GM23338 (cell line): Measurements from ENCODE around the gene CASK. TPM values are rescaled to one million over a fixed set of nuclear protein-coding genes. Genes with fewer than 3 reads are reported as not detected.

Experiments
- ATAC-seq: fragments of 200-7000 bp; cut with Tn5 transposase; 3 replicates; pipeline ENCODE4 v1.9.1; 2020
- DNase-seq: peaks from one replicate; pipeline ENCODE4 v3.0.0-alpha.2; 2015; ENCODE audit warnings: low spot score
- H2AFZ ChIP-seq: fragments of 200-600 bp; sonication (generic); 2 replicates; pipeline ENCODE4 v1.8.0; 2016; ENCODE audit warnings: antibody characterized with exemption, mild to moderate bottlenecking, moderate library complexity
- H3F3A ChIP-seq: fragments of 200-600 bp; sonication (generic); replicated peaks from 2 replicates; pipeline ENCODE4 v1.8.0; 2017; ENCODE audit warnings: antibody characterized with exemption, mixed run types, low read depth
- H3K27ac ChIP-seq: fragments of 200-600 bp; sonication (generic); 2 replicates; pipeline ENCODE4 v1.6.1; 2016; ENCODE audit warnings: low read depth
- H3K27me3 ChIP-seq: fragments of 200-600 bp; sonication (generic); 2 replicates; pipeline ENCODE4 v1.8.0; 2016; ENCODE audit warnings: mild to moderate bottlenecking, mixed run types, moderate library complexity; ENCODE audit not compliant: insufficient read depth
- H3K36me3 ChIP-seq: fragments of 200-600 bp; sonication (generic); 2 replicates; pipeline ENCODE4 v1.8.0; 2016; ENCODE audit warnings: mild to moderate bottlenecking; ENCODE audit not compliant: insufficient read depth
- H3K4me1 ChIP-seq: fragments of 200-600 bp; sonication (generic); 2 replicates; pipeline ENCODE4 v1.8.0; 2016; ENCODE audit warnings: mild to moderate bottlenecking, moderate library complexity; ENCODE audit not compliant: insufficient read depth
- H3K4me2 ChIP-seq: fragments of 200-600 bp; sonication (generic); 2 replicates; pipeline ENCODE4 v1.7.1; 2017; ENCODE audit warnings: mixed run types
- H3K4me3 ChIP-seq: fragments of 200-600 bp; sonication (generic); 2 replicates; pipeline ENCODE4 v1.6.1; 2016; ENCODE audit warnings: mixed run types
- H3K79me2 ChIP-seq: fragments of 200-600 bp; sonication (generic); replicated peaks from 2 replicates; pipeline ENCODE4 v1.8.0; 2017; ENCODE audit warnings: mild to moderate bottlenecking; ENCODE audit not compliant: insufficient read depth
- H3K9me2 ChIP-seq: fragments of 200-600 bp; sonication (generic); 2 replicates; pipeline ENCODE4 v1.8.0; 2017; ENCODE audit not compliant: insufficient read depth
- H4K20me1 ChIP-seq: fragments of 200-600 bp; sonication (generic); replicated peaks from 2 replicates; pipeline ENCODE4 v1.8.0; 2017; ENCODE audit warnings: mild to moderate bottlenecking; ENCODE audit not compliant: insufficient read depth
- H3K27ac Mint-ChIP-seq: 2 replicates; pipeline ENCODE4 v1.8.0; 2020; ENCODE audit warnings: inconsistent platforms, mild to moderate bottlenecking, moderate library complexity, mixed read lengths
- H3K27me3 Mint-ChIP-seq: 3 replicates; pipeline ENCODE4 v1.8.0; 2022; ENCODE audit warnings: low read depth, mild to moderate bottlenecking, moderate library complexity, mixed read lengths, inconsistent platforms; ENCODE audit not compliant: insufficient read depth, poor library complexity
- H3K36me3 Mint-ChIP-seq: 3 replicates; pipeline ENCODE4 v1.8.0; 2021; ENCODE audit warnings: low read depth, mild to moderate bottlenecking, inconsistent platforms, moderate library complexity, mixed read lengths
- H3K4me1 Mint-ChIP-seq: 3 replicates; pipeline ENCODE4 v1.8.0; 2020; ENCODE audit warnings: mild to moderate bottlenecking, inconsistent platforms, mixed read lengths
- H3K4me3 Mint-ChIP-seq: 3 replicates; pipeline ENCODE4 v1.8.0; 2021; ENCODE audit warnings: moderate library complexity, mild to moderate bottlenecking, inconsistent platforms, mixed read lengths
- H3K9me3 Mint-ChIP-seq: 3 replicates; pipeline ENCODE4 v1.8.0; 2020; ENCODE audit warnings: moderate library complexity, mild to moderate bottlenecking, inconsistent platforms, mixed read lengths
- CREB1 ChIP-seq: fragments of 250-450 bp; sonication (Bioruptor Pico); IDR thresholded peaks from 2 replicates; pipeline ENCODE4 v1.5.0; 2020; ENCODE audit warnings: low read depth, mild to moderate bottlenecking, moderate library complexity
- CTCF ChIP-seq, 2 experiments: fragments of 200-600 bp in 1 of 2; sonication (generic) in 1 of 2; conservative IDR thresholded peaks; 2 replicates each; pipeline versions ENCODE4 v1.5.1 to v1.6.1; 2016 to 2017; ENCODE audit warnings: antibody characterized with exemption in 2 of 2, low read depth in 2 of 2, mild to moderate bottlenecking in 2 of 2, moderate library complexity in 1 of 2
- ETS1 ChIP-seq: IDR thresholded peaks from 2 replicates; pipeline ENCODE4 v1.6.1; 2016; ENCODE audit warnings: antibody characterized with exemption
- EZH2 ChIP-seq: fragments of 200-600 bp; sonication (generic); IDR thresholded peaks from one replicate; pipeline ENCODE4 v1.8.0; 2017; ENCODE audit warnings: antibody characterized with exemption, mild to moderate bottlenecking, low read depth; ENCODE audit not compliant: unreplicated experiment
- EZH2phosphoT487 ChIP-seq: fragments of 200-600 bp; sonication (generic); IDR thresholded peaks from one replicate; pipeline ENCODE4 v1.8.1; 2018; ENCODE audit warnings: antibody characterized with exemption; ENCODE audit not compliant: unreplicated experiment
- JUNB ChIP-seq: IDR thresholded peaks from one replicate; pipeline ENCODE4 v1.6.1; 2016; ENCODE audit warnings: antibody characterized with exemption; ENCODE audit not compliant: unreplicated experiment
- NANOG ChIP-seq: IDR thresholded peaks from 2 replicates; pipeline ENCODE4 v1.6.1; 2016; ENCODE audit warnings: antibody characterized with exemption, borderline replicate concordance
- POLR2AphosphoS5 ChIP-seq: IDR thresholded peaks from 2 replicates; pipeline ENCODE4 v1.6.1; 2016; ENCODE audit warnings: antibody characterized with exemption, low read depth
- ZNF114 ChIP-seq: fragments of 250-450 bp; sonication (Bioruptor Pico); IDR thresholded peaks from 2 replicates; pipeline ENCODE4 v1.5.0; 2020; ENCODE audit warnings: mild to moderate bottlenecking, moderate library complexity
- ZNF331 ChIP-seq: fragments of 250-450 bp; sonication (Bioruptor Pico); IDR thresholded peaks from 2 replicates; pipeline ENCODE4 v1.5.0; 2020; ENCODE audit warnings: low read depth, mild to moderate bottlenecking, moderate library complexity
- polyA plus RNA-seq: library from polyadenylated mRNA; unstranded; fragments of >200 nt; fragmentation: Nextera tagmentation; extraction: Ambion mirVana; gene quantifications from 2 replicates; pipeline ENCODE4 v1.2.1, GENCODE V29; 2016
- total RNA-seq: library from RNA; depleted of rRNA; stranded (reverse); fragments of >200 nt; shearing (Covaris generic); gene quantifications from 2 replicates; pipeline ENCODE4 v1.2.3, GENCODE V29; 2014

The CASK gene
- total and polyA plus RNA-seq, 2 experiments from 2014 or later, result 15.3 to 44.4 TPM

GRCh38 chrX:41558531-41558930, 364.8 kb downstream of the CASK start:
- Histone ChIP-seq H3K4me3 (no peak overlapping the region), H3K27me3 (no peaks in the 10 kb centered on the region), H3K79me2 (no peaks in the 10 kb centered on the region), H3K36me3 (no peaks in the 10 kb centered on the region), H3K27ac (no peak overlapping the region), H3F3A (no peaks in the 10 kb centered on the region), H4K20me1 (no peaks in the 10 kb centered on the region), H3K9me2 (no peaks in the 10 kb centered on the region), H2AFZ (no peak overlapping the region), H3K4me1 (no peaks in the 10 kb centered on the region), H3K4me2 (no peak overlapping the region)
- H3K27ac Mint-ChIP-seq, result no peak overlapping the region
- no peak for TF ChIP-seq ETS1
- peak; percentile 48 to 50; a peak in 3 of 4 replicates for TF ChIP-seq CTCF (conservative IDR thresholded peaks at IDR 0.05; ENCODE audit: low read depth in 2 of 2)
- no peaks in the 10 kb centered on the region for H3K9me3 Mint-ChIP-seq
- H3K4me1 Mint-ChIP-seq, result peaks cover 5% of the 10 kb centered on the region; the same call in 2 of the 3 replicates
- DNase-seq (peak; percentile 33), ATAC-seq (no peak)
- H3K4me3 Mint-ChIP-seq, result no peak overlapping the region
- H3K27me3 Mint-ChIP-seq, result no peaks in the 10 kb centered on the region
- no peaks in the 10 kb centered on the region; the same call in 2 of the 3 replicates for H3K36me3 Mint-ChIP-seq

GRCh38 chrX:41556958-41557357, 366.4 kb downstream of the CASK start:
- Mint-ChIP-seq H3K9me3 (no peaks in the 10 kb centered on the region), H3K36me3 (peaks cover 3% of the 10 kb centered on the region; the same call in 1 of the 3 replicates), H3K4me1 (peaks cover 5% of the 10 kb centered on the region; the same call in 2 of the 3 replicates)
- no peak for TF ChIP-seq ZNF114 (CRISPR knock-in tag)
- no peak for TF ChIP-seq NANOG
- TF ChIP-seq EZH2phosphoT487, result no peak
- TF ChIP-seq EZH2, result no peak
- TF ChIP-seq POLR2AphosphoS5, result no peak
- no peak for TF ChIP-seq CTCF (conservative IDR thresholded peaks at IDR 0.05; ENCODE audit: low read depth in 2 of 2)
- TF ChIP-seq ZNF331 (CRISPR knock-in tag), result no peak
- TF ChIP-seq CREB1 (CRISPR knock-in tag), result no peak
- TF ChIP-seq ETS1, result no peak
- no peak for TF ChIP-seq JUNB

More at GRCh38 chrX:41556958-41557357, 366.4 kb downstream of the CASK start:
- Histone ChIP-seq H2AFZ (no peak overlapping the region), H3K27ac (no peak overlapping the region), H3K9me2 (no peaks in the 10 kb centered on the region), H4K20me1 (no peaks in the 10 kb centered on the region), H3K79me2 (no peaks in the 10 kb centered on the region), H3K4me3 (no peak overlapping the region), H3F3A (no peaks in the 10 kb centered on the region), H3K27me3 (no peaks in the 10 kb centered on the region), H3K36me3 (no peaks in the 10 kb centered on the region; the same call in 1 of the 2 replicates), H3K4me2 (no peak overlapping the region), H3K4me1 (no peaks in the 10 kb centered on the region)
- Mint-ChIP-seq H3K27me3 (peaks cover 2% of the 10 kb centered on the region), H3K4me3 (no peak overlapping the region), H3K27ac (no peak overlapping the region)
- ATAC-seq (no peak), DNase-seq (no peak)
